Mesendoderm (in vitro differentiated cells): ENCODE results near the gene ZER1.

Source experiments
- DNase-seq: peaks from one replicate; pipeline ENCODE4 v3.0.0; 2013
- H2AK5ac ChIP-seq: 2 replicates; pipeline ENCODE4 v1.6.1; 2013; ENCODE audit warnings: low read length, inconsistent platforms
- H2BK120ac ChIP-seq: 2 replicates; pipeline ENCODE4 v1.6.1; 2013; ENCODE audit warnings: low read depth, mild to moderate bottlenecking, low read length, moderate library complexity, mixed read lengths
- H2BK15ac ChIP-seq: replicated peaks from 2 replicates; pipeline ENCODE4 v1.6.1; 2013; ENCODE audit warnings: low read depth, mild to moderate bottlenecking, moderate library complexity
- H2BK5ac ChIP-seq: 2 replicates; pipeline ENCODE4 v1.6.1; 2013; ENCODE audit warnings: low read length, inconsistent platforms
- H3K18ac ChIP-seq: 2 replicates; pipeline ENCODE4 v1.6.1; 2013; ENCODE audit warnings: mild to moderate bottlenecking, low read length, mixed read lengths
- H3K23ac ChIP-seq: one replicate; pipeline ENCODE4 v1.6.1; 2013; ENCODE audit warnings: low read length
- H3K27ac ChIP-seq: 2 replicates; pipeline ENCODE4 v1.5.1; 2013; ENCODE audit warnings: low read depth, mild to moderate bottlenecking, inconsistent platforms, low read length, moderate library complexity
- H3K27me3 ChIP-seq: 2 replicates; pipeline ENCODE4 v1.6.1; 2013; ENCODE audit warnings: low read length, control low read depth, mild to moderate bottlenecking, inconsistent platforms; ENCODE audit not compliant: insufficient read depth, poor library complexity
- H3K36me3 ChIP-seq: 2 replicates; pipeline ENCODE4 v1.6.1; 2013; ENCODE audit warnings: low read length, inconsistent platforms; ENCODE audit not compliant: control insufficient read depth, insufficient read depth
- H3K4ac ChIP-seq: one replicate; pipeline ENCODE4 v1.6.1; 2013; ENCODE audit warnings: low read depth, mild to moderate bottlenecking, low read length, moderate library complexity
- H3K4me1 ChIP-seq: 2 replicates; pipeline ENCODE4 v1.6.1; 2013; ENCODE audit warnings: low read depth, low read length, inconsistent platforms; ENCODE audit not compliant: control insufficient read depth
- H3K4me2 ChIP-seq: 2 replicates; pipeline ENCODE4 v1.6.1; 2013; ENCODE audit warnings: low read length
- H3K4me3 ChIP-seq: 2 replicates; pipeline ENCODE4 v1.5.1; 2013; ENCODE audit warnings: mild to moderate bottlenecking, low read length
- H3K56ac ChIP-seq: one replicate; pipeline ENCODE4 v1.6.1; 2013; ENCODE audit warnings: low read length
- H3K79me1 ChIP-seq: 2 replicates; pipeline ENCODE4 v1.6.1; 2013; ENCODE audit warnings: low read length, inconsistent platforms
- H3K79me2 ChIP-seq: 2 replicates; pipeline ENCODE4 v1.6.1; 2013; ENCODE audit warnings: mild to moderate bottlenecking, low read length; ENCODE audit not compliant: control insufficient read depth, insufficient read depth
- H3K9ac ChIP-seq: 2 replicates; pipeline ENCODE4 v1.6.1; 2013; ENCODE audit warnings: low read length, inconsistent platforms
- H4K5ac ChIP-seq: one replicate; pipeline ENCODE4 v1.6.1; 2013; ENCODE audit warnings: low read length
- H4K8ac ChIP-seq: one replicate; pipeline ENCODE4 v1.6.1; 2013; ENCODE audit warnings: low read depth, mild to moderate bottlenecking, control low read depth, low read length, moderate library complexity
- WGBS: extraction: QIAGEN DNeasy Blood & Tissue Kit; methylation state at CpG from one replicate; pipeline ENCODE4 v1.1.7; 2013; ENCODE audit warnings: low lambda C conversion rate, missing lambda C conversion rate; ENCODE audit not compliant: insufficient coverage; ENCODE audit errors: extremely low coverage; 5-methylcytosine and 5-hydroxymethylcytosine counted together

The ZER1 gene

DNA sequence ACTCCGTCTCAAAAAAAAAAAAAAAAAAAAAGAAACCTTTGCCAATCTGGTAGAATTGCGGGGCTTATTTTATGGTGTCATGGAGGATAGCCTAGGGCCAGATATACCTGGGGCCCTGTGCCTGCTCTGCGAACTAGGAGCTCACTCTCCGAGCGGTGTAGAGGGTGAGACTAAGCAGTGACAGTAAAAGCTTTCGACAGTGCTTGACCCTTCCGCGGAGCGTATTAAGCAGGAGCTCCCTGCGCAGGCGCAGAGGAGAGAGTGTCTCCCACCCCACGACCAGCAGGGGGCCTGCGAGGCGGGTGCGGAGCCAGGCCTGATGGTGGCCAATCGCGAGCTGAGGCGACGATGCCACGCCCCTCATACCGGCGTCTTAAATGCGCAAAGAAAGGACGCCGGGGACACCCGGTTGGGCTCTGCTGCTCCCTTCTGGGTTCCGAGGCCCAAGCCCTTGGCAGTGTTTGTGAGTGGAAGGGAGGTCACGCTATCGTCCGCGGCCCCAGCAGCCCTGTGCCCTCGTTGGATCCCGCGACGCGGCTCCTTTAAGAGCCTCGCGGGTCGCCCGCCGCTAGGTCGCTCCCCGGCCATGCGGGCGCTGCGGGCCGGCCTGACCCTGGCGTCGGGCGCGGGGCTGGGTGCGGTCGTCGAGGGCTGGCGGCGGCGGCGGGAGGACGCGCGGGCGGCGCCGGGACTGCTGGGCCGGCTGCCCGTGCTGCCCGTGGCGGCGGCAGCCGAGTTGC, 46.5 kb upstream of the ZER1 start, which contains the start of gene ENDOG:
Gene ENDOG (plus strand): TSS at position 402 of the 740 bp plus-strand sequence. CDS start 185 bp downstream, at position 587.
- Histone ChIP-seq H2BK5ac (no peak within 1 kb of the TSS), H3K4ac (peak within 1 kb of the TSS; percentile 49), H3K27ac (peak within 1 kb of the TSS; percentile 55), H3K18ac (no peak within 1 kb of the TSS), H2BK120ac (no peak within 1 kb of the TSS), H3K4me2 (peak within 1 kb of the TSS; percentile 97), H3K56ac (peak within 1 kb of the TSS; percentile 95), H3K23ac (peak within 1 kb of the TSS; percentile 89), H3K79me2 (no peaks in the 10 kb centered on the region), H3K27me3 (no peaks in the 10 kb centered on the region), H2BK15ac (no peak within 1 kb of the TSS), H3K4me1 (no peaks in the 10 kb centered on the region), H2AK5ac (no peak within 1 kb of the TSS), H3K79me1 (no peaks in the 10 kb centered on the region), H3K9ac (peak within 1 kb of the TSS; percentile 79), H4K5ac (no peak within 1 kb of the TSS), H4K8ac (no peak within 1 kb of the TSS), H3K36me3 (peaks cover 3% of the 10 kb centered on the region), H3K4me3 (peak within 1 kb of the TSS; percentile 62)
- no CpG with 5 or more reads among the region's 70 CpGs for WGBS
- DNase-seq = peak; percentile 98

- Histone ChIP-seq H3K79me2 (no peaks in the 10 kb centered on the region), H3K36me3 (peaks cover 2% of the 10 kb centered on the region), H4K5ac (no peak overlapping the region), H3K4ac (no peak overlapping the region), H3K9ac (no peak overlapping the region), H2BK120ac (no peak overlapping the region), H3K4me3 (no peak overlapping the region), H3K18ac (no peak overlapping the region), H2BK5ac (no peak overlapping the region), H3K27me3 (no peaks in the 10 kb centered on the region), H3K23ac (no peak overlapping the region), H2BK15ac (no peak overlapping the region), H3K4me1 (no peaks in the 10 kb centered on the region), H3K79me1 (no peaks in the 10 kb centered on the region), H4K8ac (no peak overlapping the region), H3K27ac (no peak overlapping the region), H3K4me2 (no peak overlapping the region), H2AK5ac (no peak overlapping the region), H3K56ac (no peak overlapping the region)
- DNase-seq = no peak
- no CpG with 5 or more reads among the region's 5 CpGs for WGBS
These were observed 39.1 kb upstream of the ZER1 start for GRCh38 chr9:128810873-128811272.

GRCh38 chr9:128809831-128810230, 38.1 kb upstream of the ZER1 start:
- no peak overlapping the region for H4K5ac ChIP-seq
- no peak overlapping the region for H4K8ac ChIP-seq
- no peak overlapping the region for H2BK5ac ChIP-seq
- peaks cover 6% of the 10 kb centered on the region for H3K36me3 ChIP-seq
- H3K79me2 ChIP-seq = no peaks in the 10 kb centered on the region
- no peak for DNase-seq
- no peak overlapping the region for H3K4ac ChIP-seq
- no peak overlapping the region for H2BK120ac ChIP-seq
- H3K9ac ChIP-seq = no peak overlapping the region
- no CpG with 5 or more reads among the region's 2 CpGs for WGBS
- no peak overlapping the region for H3K23ac ChIP-seq
- H3K79me1 ChIP-seq = no peaks in the 10 kb centered on the region
- H2BK15ac ChIP-seq = no peak overlapping the region
- no peak overlapping the region for H3K18ac ChIP-seq
- H3K4me1 ChIP-seq = no peaks in the 10 kb centered on the region
- no peak overlapping the region for H2AK5ac ChIP-seq
- no peaks in the 10 kb centered on the region for H3K27me3 ChIP-seq
- no peak overlapping the region for H3K56ac ChIP-seq
- H3K4me3 ChIP-seq = no peak overlapping the region
- no peak overlapping the region for H3K27ac ChIP-seq
- no peak overlapping the region for H3K4me2 ChIP-seq

DNA sequence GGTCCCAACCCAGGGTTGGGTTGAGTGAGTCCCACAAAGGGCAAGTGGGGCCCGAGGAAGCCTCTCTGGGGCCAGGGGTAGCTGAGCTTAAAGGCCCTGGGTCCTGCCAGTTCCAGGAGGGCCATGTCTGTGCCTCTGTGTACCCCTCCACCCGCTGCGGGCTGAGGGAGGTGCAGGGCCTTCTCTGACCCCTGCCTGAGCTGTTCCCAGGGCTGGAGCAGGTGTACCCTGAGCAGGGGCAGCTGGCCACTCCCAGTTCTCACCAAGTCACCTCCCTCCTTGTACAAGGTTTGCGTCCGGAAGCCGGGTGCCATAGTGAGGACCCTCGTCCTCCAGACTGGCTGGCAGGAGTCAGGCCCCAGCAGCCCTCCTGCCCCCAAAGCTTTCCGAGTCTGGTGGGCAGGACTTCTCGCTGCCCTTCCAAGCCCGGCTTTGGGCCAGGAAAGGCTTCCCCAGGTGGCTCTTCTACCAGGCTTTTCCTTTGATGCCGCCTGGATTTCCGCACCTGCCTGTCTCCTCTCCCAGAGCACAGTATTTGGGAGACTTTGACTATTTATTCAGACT, 37.4 kb upstream of the ZER1 start:
- Histone ChIP-seq H2BK120ac (no peak overlapping the region), H3K27ac (no peak overlapping the region), H3K4me2 (no peak overlapping the region), H2AK5ac (no peak overlapping the region), H3K9ac (no peak overlapping the region), H2BK15ac (no peak overlapping the region), H3K79me1 (no peaks in the 10 kb centered on the region), H3K79me2 (no peaks in the 10 kb centered on the region), H3K4me3 (no peak overlapping the region), H4K8ac (no peak overlapping the region), H2BK5ac (no peak overlapping the region), H3K56ac (no peak overlapping the region), H3K4ac (no peak overlapping the region), H3K18ac (no peak overlapping the region), H3K4me1 (no peaks in the 10 kb centered on the region), H3K27me3 (no peaks in the 10 kb centered on the region), H3K36me3 (peaks cover 6% of the 10 kb centered on the region), H3K23ac (no peak overlapping the region), H4K5ac (no peak overlapping the region)
- DNase-seq = no peak
- no CpG with 5 or more reads among the region's 12 CpGs for WGBS

DNA sequence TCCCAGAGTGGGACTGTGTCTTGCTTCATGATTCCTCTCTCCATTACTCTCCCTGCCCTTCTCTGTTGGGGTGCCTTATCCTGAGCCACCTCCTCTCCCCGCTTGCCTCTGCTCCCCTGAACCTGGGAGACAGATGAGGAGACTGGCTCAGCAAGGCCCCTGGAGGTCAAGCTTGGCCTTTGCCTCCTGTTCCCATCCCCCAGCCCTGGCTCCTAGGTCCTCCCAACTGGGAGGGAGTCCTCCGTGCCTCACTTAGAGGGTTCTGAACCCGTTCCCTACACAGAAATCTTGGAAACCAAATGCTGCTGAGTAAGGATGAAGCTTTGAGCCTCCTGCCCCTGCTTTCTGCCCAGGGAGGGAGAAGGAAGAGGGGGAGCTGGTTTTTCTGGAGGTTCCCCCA, 36.8 kb upstream of the ZER1 start:
- Histone ChIP-seq H2BK15ac (no peak overlapping the region), H3K79me1 (no peaks in the 10 kb centered on the region), H3K4me1 (no peaks in the 10 kb centered on the region), H3K79me2 (no peaks in the 10 kb centered on the region), H4K8ac (no peak overlapping the region), H2BK120ac (no peak overlapping the region), H3K9ac (no peak overlapping the region), H3K4ac (no peak overlapping the region), H3K27me3 (no peaks in the 10 kb centered on the region), H3K4me3 (no peak overlapping the region), H3K56ac (no peak overlapping the region), H3K27ac (no peak overlapping the region), H4K5ac (no peak overlapping the region), H3K23ac (no peak overlapping the region), H2BK5ac (no peak overlapping the region), H3K36me3 (peaks cover 6% of the 10 kb centered on the region), H3K18ac (no peak overlapping the region), H3K4me2 (no peak overlapping the region), H2AK5ac (no peak overlapping the region)
- DNase-seq = no peak
- WGBS = no CpG with 5 or more reads among the region's 3 CpGs
